Muscle of leg (tissue), 11 donors: ENCODE measurements around the gene RPL21. TPM values are rescaled to one million over a fixed set of nuclear protein-coding genes. Genes with fewer than 3 reads are reported as not detected.
"Not testable (repeated sequence)": the region's sequence is repeated elsewhere in the genome, so short reads cannot be mapped to it uniquely, and the experiment has no call there.

ENCODE experiments used
- DNase-seq: peaks from one replicate; pipeline ENCODE4 v3.0.0; 2013
- H3K27ac ChIP-seq: one replicate; pipeline ENCODE4 v1.5.1; 2013; ENCODE audit warnings: mild to moderate bottlenecking, low read length, control low read depth
- H3K27me3 ChIP-seq: one replicate; pipeline ENCODE4 v1.6.1; 2013; ENCODE audit warnings: low read length; ENCODE audit not compliant: control insufficient read depth, insufficient read depth
- H3K36me3 ChIP-seq: one replicate; pipeline ENCODE4 v1.6.1; 2013; ENCODE audit warnings: low read length; ENCODE audit not compliant: control insufficient read depth, insufficient read depth
- H3K4me1 ChIP-seq: one replicate; pipeline ENCODE4 v1.6.1; 2013; ENCODE audit warnings: low read length; ENCODE audit not compliant: control insufficient read depth, insufficient read depth
- H3K4me3 ChIP-seq: one replicate; pipeline ENCODE4 v1.5.1; 2013; ENCODE audit warnings: low read length, control low read depth
- H3K9me3 ChIP-seq: replicated peaks from 2 replicates; pipeline ENCODE4 v1.6.1; 2013; ENCODE audit warnings: low read depth, low read length; ENCODE audit not compliant: control insufficient read depth
- WGBS: methylation state at CpG from one replicate; pipeline ENCODE4 v1.1.5; 2013; ENCODE audit warnings: missing lambda C conversion rate; ENCODE audit not compliant: insufficient coverage; 5-methylcytosine and 5-hydroxymethylcytosine counted together
- polyA plus RNA-seq, 8 donors: library from polyadenylated mRNA; unstranded; fragments of 120-200 nt; gene quantifications; one replicate each; pipeline versions ENCODE4 v1.2.1 to v1.2.3, GENCODE V29; 2013; ENCODE audit warnings: inconsistent platforms in 1 of 8, low replicate concordance in 1 of 8; ENCODE audit not compliant: insufficient read length in 8 of 8, insufficient read depth in 1 of 8
- total RNA-seq: library from RNA; stranded (reverse); fragments of 120-200 nt; gene quantifications from one replicate; pipeline ENCODE4 v1.2.4, GENCODE V29; 2013

RPL21 gene
- total and polyA plus RNA-seq, 9 donors: 1,140 to 4,206 (median 1,249) TPM

- WGBS: no CpG with 5 or more reads among the region's 2 CpGs
- H3K36me3 ChIP-seq, H3K27ac ChIP-seq, H3K27me3 ChIP-seq, H3K9me3 ChIP-seq, H3K4me3 ChIP-seq, H3K4me1 ChIP-seq, DNase-seq: not testable (repeated sequence)
These were observed 33.6 kb upstream of the RPL21 start for GRCh38 chr13:27217791-27218190.

GRCh38 chr13:27218861-27219260, 32.5 kb upstream of the RPL21 start:
- no CpG with 5 or more reads among the region's 1 CpG for WGBS
- DNase-seq, H3K4me3 ChIP-seq, H3K36me3 ChIP-seq, H3K4me1 ChIP-seq, H3K27me3 ChIP-seq, H3K9me3 ChIP-seq, H3K27ac ChIP-seq: not testable (repeated sequence)

GRCh38 chr13:27219611-27220010, 31.7 kb upstream of the RPL21 start:
- 91% methylated on average over 17 of the region's 19 CpGs for WGBS
- Histone ChIP-seq H3K9me3 (no peaks in the 10 kb centered on the region), H3K36me3 (no peaks in the 10 kb centered on the region), H3K4me1 (no peaks in the 10 kb centered on the region), H3K27ac (no peak overlapping the region), H3K4me3 (no peak overlapping the region), H3K27me3 (no peaks in the 10 kb centered on the region)
- no peak for DNase-seq

GRCh38 chr13:27222100-27222499, 29.3 kb upstream of the RPL21 start:
- H3K36me3 ChIP-seq, H3K4me1 ChIP-seq, DNase-seq, H3K4me3 ChIP-seq, H3K9me3 ChIP-seq, H3K27me3 ChIP-seq, H3K27ac ChIP-seq: not testable (repeated sequence)
- WGBS: no CpG with 5 or more reads among the region's 2 CpGs

GRCh38 chr13:27226991-27227390, 24.4 kb upstream of the RPL21 start:
- no peak overlapping the region for H3K27ac ChIP-seq
- H3K9me3 ChIP-seq: no peaks in the 10 kb centered on the region
- H3K36me3 ChIP-seq: no peaks in the 10 kb centered on the region
- H3K27me3 ChIP-seq: no peaks in the 10 kb centered on the region
- no peak overlapping the region for H3K4me3 ChIP-seq
- WGBS: 50% methylated on average over 1 of the region's 2 CpGs
- DNase-seq: no peak
- no peaks in the 10 kb centered on the region for H3K4me1 ChIP-seq

- Histone ChIP-seq H3K4me1 (no peaks in the 10 kb centered on the region), H3K27me3 (no peaks in the 10 kb centered on the region), H3K36me3 (no peaks in the 10 kb centered on the region), H3K9me3 (no peaks in the 10 kb centered on the region), H3K27ac (no peak overlapping the region), H3K4me3 (no peak overlapping the region)
- DNase-seq: no peak
These were observed 23.2 kb upstream of the RPL21 start for GRCh38 chr13:27228131-27228530.

- WGBS: 82% methylated on average over 2 of the region's 3 CpGs
- H3K4me3 ChIP-seq: no peak overlapping the region
- no peaks in the 10 kb centered on the region for H3K36me3 ChIP-seq
- DNase-seq: no peak
- no peaks in the 10 kb centered on the region for H3K27me3 ChIP-seq
- H3K4me1 ChIP-seq: no peaks in the 10 kb centered on the region
- no peaks in the 10 kb centered on the region for H3K9me3 ChIP-seq
- no peak overlapping the region for H3K27ac ChIP-seq
These were observed 21.7 kb upstream of the RPL21 start for GRCh38 chr13:27229642-27230041.

- Histone ChIP-seq H3K4me3 (no peak overlapping the region), H3K36me3 (no peaks in the 10 kb centered on the region), H3K27me3 (no peaks in the 10 kb centered on the region), H3K27ac (no peak overlapping the region), H3K4me1 (no peaks in the 10 kb centered on the region), H3K9me3 (no peaks in the 10 kb centered on the region)
- 88% methylated on average over 2 of the region's 5 CpGs for WGBS
- no peak for DNase-seq
These were observed 17.4 kb upstream of the RPL21 start for GRCh38 chr13:27233964-27234363.

- Histone ChIP-seq H3K36me3 (no peaks in the 10 kb centered on the region), H3K27me3 (no peaks in the 10 kb centered on the region), H3K4me3 (no peak overlapping the region), H3K4me1 (no peaks in the 10 kb centered on the region), H3K9me3 (no peaks in the 10 kb centered on the region), H3K27ac (no peak overlapping the region)
- WGBS: 22% methylated on average over 1 of the region's 2 CpGs
- DNase-seq: no peak
These were observed 14.9 kb upstream of the RPL21 start for GRCh38 chr13:27236478-27236877.

GRCh38 chr13:27242702-27243101, 8.7 kb upstream of the RPL21 start:
- Histone ChIP-seq H3K4me1 (no peaks in the 10 kb centered on the region), H3K27ac (no peak overlapping the region), H3K9me3 (no peaks in the 10 kb centered on the region), H3K4me3 (no peak overlapping the region), H3K27me3 (no peaks in the 10 kb centered on the region), H3K36me3 (no peaks in the 10 kb centered on the region)
- WGBS: 67% methylated on average over 1 of the region's 5 CpGs
- no peak for DNase-seq

- H3K36me3 ChIP-seq: no peaks in the 10 kb centered on the region
- WGBS: 94% methylated on average over 4 of the region's 7 CpGs
- no peak overlapping the region for H3K4me3 ChIP-seq
- DNase-seq: no peak
- H3K27me3 ChIP-seq: no peaks in the 10 kb centered on the region
- no peaks in the 10 kb centered on the region for H3K9me3 ChIP-seq
- no peak overlapping the region for H3K27ac ChIP-seq
- no peaks in the 10 kb centered on the region for H3K4me1 ChIP-seq
These were observed 5.7 kb upstream of the RPL21 start for GRCh38 chr13:27245610-27246009.
